ENCODE results near the gene ROMO1. TPM values are rescaled to one million over a fixed set of nuclear protein-coding genes. Genes with fewer than 3 reads are reported as not detected.

Gene ROMO1
- total and polyA plus RNA-seq, 8 donors, result 38.6 to 310 (median 63.6) TPM

DNA sequence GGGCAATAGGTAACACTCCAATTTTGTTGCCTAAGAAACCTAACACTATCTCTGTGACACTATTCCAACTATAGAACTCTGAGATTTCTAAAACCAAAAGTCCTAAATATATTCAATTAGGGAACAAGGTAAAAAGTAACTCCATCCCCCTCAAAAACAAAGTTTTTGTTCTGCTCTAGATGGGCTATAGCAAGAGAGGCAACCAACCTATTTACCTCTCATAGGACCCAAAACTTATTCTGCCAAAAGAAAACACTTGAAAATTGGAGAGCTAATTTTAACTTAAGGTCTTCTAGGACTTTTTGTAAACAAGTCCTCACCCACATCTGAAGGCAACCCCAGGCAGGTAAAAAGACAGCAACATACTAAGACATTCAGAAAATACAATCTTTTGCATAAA lies 35.2 kb downstream of the ROMO1 start:
- TF ChIP-seq, protein P1, sequence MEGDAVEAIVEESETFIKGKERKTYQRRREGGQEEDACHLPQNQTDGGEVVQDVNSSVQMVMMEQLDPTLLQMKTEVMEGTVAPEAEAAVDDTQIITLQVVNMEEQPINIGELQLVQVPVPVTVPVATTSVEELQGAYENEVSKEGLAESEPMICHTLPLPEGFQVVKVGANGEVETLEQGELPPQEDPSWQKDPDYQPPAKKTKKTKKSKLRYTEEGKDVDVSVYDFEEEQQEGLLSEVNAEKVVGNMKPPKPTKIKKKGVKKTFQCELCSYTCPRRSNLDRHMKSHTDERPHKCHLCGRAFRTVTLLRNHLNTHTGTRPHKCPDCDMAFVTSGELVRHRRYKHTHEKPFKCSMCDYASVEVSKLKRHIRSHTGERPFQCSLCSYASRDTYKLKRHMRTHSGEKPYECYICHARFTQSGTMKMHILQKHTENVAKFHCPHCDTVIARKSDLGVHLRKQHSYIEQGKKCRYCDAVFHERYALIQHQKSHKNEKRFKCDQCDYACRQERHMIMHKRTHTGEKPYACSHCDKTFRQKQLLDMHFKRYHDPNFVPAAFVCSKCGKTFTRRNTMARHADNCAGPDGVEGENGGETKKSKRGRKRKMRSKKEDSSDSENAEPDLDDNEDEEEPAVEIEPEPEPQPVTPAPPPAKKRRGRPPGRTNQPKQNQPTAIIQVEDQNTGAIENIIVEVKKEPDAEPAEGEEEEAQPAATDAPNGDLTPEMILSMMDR (IDR thresholded peaks at IDR 0.05), result no peak
- DNase-seq (no peak), ATAC-seq (no peak), FAIRE-seq (no peak)
- Histone ChIP-seq H3K27ac (no peak overlapping the region), H3K9me3 (no peaks in the 10 kb centered on the region), H3K4me3 (no peak overlapping the region), H3K4me1 (peaks cover 52 to 82% (median 61%) of the 10 kb centered on the region in 3 donors), H3K36me3 (peaks cover 0 to 83% (median 37%) of the 10 kb centered on the region in 3 donors), H3K27me3 (no peaks in the 10 kb centered on the region)
- intact Hi-C loops (cut with DNase I), result no loop called here

DNA sequence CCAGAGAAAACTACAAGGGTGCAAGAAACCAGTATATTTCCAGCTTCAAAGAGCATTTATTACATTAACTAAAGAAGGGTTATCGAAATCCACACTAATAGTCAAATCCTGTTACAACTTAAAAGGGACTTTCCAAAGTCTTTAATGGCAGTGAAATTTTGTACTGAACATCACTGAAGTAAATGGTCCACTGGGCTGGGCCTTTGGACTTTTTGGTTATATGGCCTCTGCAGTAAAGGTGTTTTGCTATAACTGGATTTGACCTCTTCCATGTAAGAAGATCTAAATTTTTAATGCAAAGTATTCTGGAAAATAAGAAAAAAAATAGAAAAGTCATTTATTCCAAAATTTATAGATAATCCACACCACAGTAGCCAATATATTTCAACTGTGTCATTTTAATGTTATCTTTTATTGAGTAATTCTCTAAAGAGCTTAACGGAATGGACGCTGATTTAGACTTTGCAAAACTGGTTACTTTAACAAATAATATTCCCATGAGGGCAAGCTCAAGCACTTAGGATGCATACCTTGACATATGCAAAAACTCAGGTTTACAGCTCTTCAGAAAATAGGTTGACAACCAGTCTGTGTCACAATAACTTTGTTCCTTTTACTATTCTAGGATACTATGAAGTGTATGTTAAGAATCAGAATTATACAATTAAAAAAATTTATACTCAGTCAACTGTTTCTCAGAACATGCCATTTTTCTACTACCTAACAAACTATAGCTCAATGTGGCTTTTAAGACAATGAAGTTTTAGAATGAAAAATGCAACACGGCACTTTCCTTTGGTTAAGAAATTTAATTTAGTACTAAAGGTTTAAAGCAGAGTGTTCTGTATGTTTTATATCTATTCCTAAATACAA lies 35.8 kb downstream of the ROMO1 start:
- Histone ChIP-seq H3K4me1 (peaks cover 57 to 82% (median 68%) of the 10 kb centered on the region in 3 donors), H3K27me3 (no peaks in the 10 kb centered on the region), H3K27ac (no peak overlapping the region), H3K4me3 (peak overlapping the region in 1 of 4 donors; percentile 6), H3K9me3 (no peaks in the 10 kb centered on the region), H3K36me3 (peaks cover 0 to 81% (median 33%) of the 10 kb centered on the region in 3 donors)
- ATAC-seq (no peak), DNase-seq (no peak), FAIRE-seq (no peak)
- TF ChIP-seq, protein P1 (IDR thresholded peaks at IDR 0.05), result no peak
- WGBS, 2 donors, result 43 to 45% methylated on average over 4 of the region's 4 CpGs
- intact Hi-C loops (cut with DNase I), result no loop called here

DNA sequence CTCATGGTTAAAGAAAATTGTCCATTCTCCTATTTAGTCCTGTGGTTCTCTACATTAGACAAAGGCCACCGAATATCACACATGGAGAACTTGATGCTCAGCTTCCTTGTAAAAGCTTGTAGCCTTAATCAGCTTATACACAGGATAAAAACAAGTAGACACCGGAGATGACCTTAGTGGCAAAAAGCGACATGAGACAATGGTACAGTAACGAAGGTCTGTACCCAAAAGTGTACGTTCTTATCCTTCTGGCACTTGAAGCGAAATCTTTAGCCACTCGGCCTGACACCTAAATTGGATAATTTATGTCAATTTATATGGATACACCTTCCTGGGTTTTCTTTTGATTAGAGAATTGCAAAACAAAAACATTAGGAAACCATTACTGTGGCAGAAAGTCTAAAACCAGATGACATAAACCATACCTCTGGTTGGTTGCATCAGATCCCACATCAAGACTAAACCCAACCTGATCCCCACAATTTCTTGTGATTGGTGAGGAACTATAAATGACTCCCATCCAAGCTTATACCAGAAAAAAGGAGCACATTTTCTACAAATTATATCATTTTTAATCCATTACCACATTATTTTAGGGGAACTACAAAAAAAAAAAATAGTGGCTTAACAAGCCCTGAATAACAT lies 36.7 kb downstream of the ROMO1 start:
- peaks cover 57 to 76% (median 64%) of the 10 kb centered on the region in 3 donors for H3K4me1 ChIP-seq

DNA sequence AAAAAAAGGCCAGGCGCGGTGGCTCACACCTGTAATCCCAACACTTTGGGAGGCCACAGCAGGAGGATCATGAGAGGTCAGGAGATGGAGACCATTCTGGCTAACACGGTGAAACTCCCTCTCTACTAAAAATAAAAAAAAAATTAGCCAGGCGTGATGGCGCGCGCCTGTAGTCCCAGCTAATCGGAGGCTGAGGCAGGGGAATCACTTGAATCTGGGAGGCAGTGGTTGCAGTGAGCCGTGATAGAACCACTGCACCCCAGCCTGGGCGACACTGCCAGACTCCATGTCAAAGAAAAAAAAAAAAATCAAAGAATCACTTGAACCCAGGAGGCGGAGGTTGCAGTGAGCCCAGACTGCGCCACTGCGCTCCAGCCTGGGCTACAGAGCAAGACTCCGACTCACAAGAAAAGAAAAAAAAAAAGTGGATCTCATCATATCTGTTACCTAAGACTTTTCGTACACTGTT lies 38.7 kb downstream of the ROMO1 start:
- Histone ChIP-seq H3K27ac (no peak overlapping the region), H3K36me3 (peaks cover 0 to 61% (median 26%) of the 10 kb centered on the region in 3 donors), H3K4me1 (peaks cover 49 to 63% (median 56%) of the 10 kb centered on the region in 3 donors), H3K27me3 (no peaks in the 10 kb centered on the region), H3K9me3 (no peaks in the 10 kb centered on the region), H3K4me3 (no peak overlapping the region)
- 92 to 98% methylated on average over 15 of the region's 15 CpGs for WGBS, 2 donors
- FAIRE-seq (no peak), DNase-seq (no peak), ATAC-seq (no peak)
- TF ChIP-seq, protein P1 (IDR thresholded peaks at IDR 0.05), result no peak
- intact Hi-C loops (cut with DNase I), result no loop called here

More for the DNA sequence above, 36.7 kb downstream of the ROMO1 start:
- no peak for DNase-seq
- H3K9me3 ChIP-seq, result no peaks in the 10 kb centered on the region
- H3K4me3 ChIP-seq, result peak overlapping the region in 1 of 4 donors; percentile 6
- H3K27ac ChIP-seq, result no peak overlapping the region
- TF ChIP-seq, protein P1 (IDR thresholded peaks at IDR 0.05), result no peak
- WGBS, 2 donors, result 27 to 29% methylated on average over 7 of the region's 7 CpGs
- no peak for FAIRE-seq
- no peak for ATAC-seq
- intact Hi-C loops (cut with DNase I), result no loop called here
- H3K27me3 ChIP-seq, result no peaks in the 10 kb centered on the region
- H3K36me3 ChIP-seq, result peaks cover 0 to 73% (median 33%) of the 10 kb centered on the region in 3 donors

All from pancreas (tissue), 10 donors.